Fibroblast of lung (primary cell): ENCODE measurements around the gene DYNC2I2. TPM values are rescaled to one million over a fixed set of nuclear protein-coding genes. Genes with fewer than 3 reads are reported as not detected.

Experiments used
- DNase-seq, 2 donors: peaks; one replicate each; pipeline versions ENCODE4 v3.0.0 to v3.0.0-alpha.2; 2010; ENCODE audit warnings: low read depth in 2 of 2
- H2AFZ ChIP-seq: 2 replicates; pipeline ENCODE4 v1.5.1; 2012; ENCODE audit warnings: low read length, control low read depth, inconsistent platforms
- H3K27ac ChIP-seq: 2 replicates; pipeline ENCODE4 v1.5.1; 2011; ENCODE audit warnings: low read length, control low read depth; ENCODE audit not compliant: insufficient read depth
- H3K27me3 ChIP-seq: 2 replicates; pipeline ENCODE4 v1.5.1; 2011; ENCODE audit warnings: mild to moderate bottlenecking, low read length; ENCODE audit not compliant: control insufficient read depth, insufficient read depth
- H3K36me3 ChIP-seq: 2 replicates; pipeline ENCODE4 v1.5.1; 2011; ENCODE audit warnings: low read length; ENCODE audit not compliant: control insufficient read depth, insufficient read depth
- H3K4me1 ChIP-seq: 2 replicates; pipeline ENCODE4 v1.5.1; 2011; ENCODE audit warnings: low read length; ENCODE audit not compliant: control insufficient read depth, insufficient read depth; ENCODE audit errors: extremely low read depth
- H3K4me2 ChIP-seq: 2 replicates; pipeline ENCODE4 v1.5.1; 2011; ENCODE audit warnings: low read length, control low read depth; ENCODE audit not compliant: insufficient read depth; ENCODE audit errors: extremely low read depth
- H3K4me3 ChIP-seq, 4 experiments: fragments of 200-600 bp in 1 of 4; sonication (generic) in 1 of 4; replicated peaks in 1 of 4; 2 replicates each; pipeline ENCODE4 v1.5.1; 2011 to 2016; ENCODE audit warnings: low read length in 4 of 4, low read depth in 3 of 4, mild to moderate bottlenecking in 3 of 4, control low read depth in 2 of 4, inconsistent platforms in 1 of 4, mixed read lengths in 1 of 4; ENCODE audit not compliant: insufficient read depth in 1 of 4; ENCODE audit errors: control extremely low read depth in 1 of 4
- H3K79me2 ChIP-seq: 2 replicates; pipeline ENCODE4 v1.5.1; 2012; ENCODE audit warnings: mild to moderate bottlenecking, low read length, inconsistent platforms; ENCODE audit not compliant: control insufficient read depth, insufficient read depth
- H3K9ac ChIP-seq: 2 replicates; pipeline ENCODE4 v1.5.1; 2011; ENCODE audit warnings: mild to moderate bottlenecking, low read length, control low read depth; ENCODE audit not compliant: insufficient read depth
- H3K9me3 ChIP-seq: 2 replicates; pipeline ENCODE4 v1.5.1; 2012; ENCODE audit warnings: low read depth, low read length; ENCODE audit not compliant: control insufficient read depth, insufficient read depth
- H4K20me1 ChIP-seq: 2 replicates; pipeline ENCODE4 v1.5.1; 2011; ENCODE audit warnings: low read length; ENCODE audit not compliant: control insufficient read depth, insufficient read depth; ENCODE audit errors: extremely low read depth
- CTCF ChIP-seq, 2 donors: IDR thresholded peaks in 1 of 2; conservative IDR thresholded peaks in 1 of 2; 1 replicate in 1 of 2; 2 replicates in 1 of 2; pipeline ENCODE4 v1.5.1; 2011 to 2012; ENCODE audit warnings: low read length in 2 of 2, control low read depth in 1 of 2, inconsistent platforms in 1 of 2, low read depth in 1 of 2, mild to moderate bottlenecking in 1 of 2
- EZH2 ChIP-seq: IDR thresholded peaks from 2 replicates; pipeline ENCODE4 v1.5.1; 2012; ENCODE audit warnings: low read length, control low read depth, mild to moderate bottlenecking; ENCODE audit errors: missing control alignments
- polyA plus RNA-seq, 2 donors: library from polyadenylated mRNA; depleted of rRNA in 1 of 2; stranded (reverse) in 1 of 2; unstranded in 1 of 2; fragments of >200 nt; gene quantifications; 2 replicates each; pipeline ENCODE4 v1.2.1, GENCODE V29; 2011 to 2012; ENCODE audit warnings: missing spikeins in 1 of 2
- total RNA-seq: library from RNA; depleted of rRNA; stranded (reverse); fragments of >200 nt; gene quantifications from 2 replicates; pipeline ENCODE4 v1.2.1, GENCODE V29; 2014

Gene DYNC2I2
- total and polyA plus RNA-seq, 2 donors (not counting 1 experiment from before 2014, with no cell fraction given) = 13.2 to 41.5 TPM

GRCh38 chr9:128657796-128658195 is 1.1 kb upstream of the DYNC2I2 start:
- Histone ChIP-seq H3K4me1 (no peaks in the 10 kb centered on the region), H3K4me2 (no peak overlapping the region), H3K9me3 (no peaks in the 10 kb centered on the region), H3K4me3 (no peak overlapping the region), H2AFZ (no peak overlapping the region), H3K79me2 (peaks cover 2% of the 10 kb centered on the region), H3K36me3 (no peaks in the 10 kb centered on the region), H4K20me1 (no peaks in the 10 kb centered on the region), H3K27me3 (no peaks in the 10 kb centered on the region), H3K9ac (no peak overlapping the region), H3K27ac (no peak overlapping the region)
- no peak for DNase-seq
- TF ChIP-seq CTCF (conservative IDR thresholded peaks at IDR 0.05 in 1 of 2, IDR thresholded peaks at IDR 0.05 in 1 of 2; ENCODE audit: low read depth in 1 of 2, low read length in 2 of 2) (no peak), EZH2 (no peak)

- Histone ChIP-seq H2AFZ (no peak overlapping the region), H3K9ac (no peak overlapping the region), H3K4me2 (no peak overlapping the region), H3K4me1 (no peaks in the 10 kb centered on the region), H3K27ac (peak overlapping the region; percentile 100), H3K27me3 (no peaks in the 10 kb centered on the region), H3K36me3 (no peaks in the 10 kb centered on the region), H4K20me1 (no peaks in the 10 kb centered on the region), H3K4me3 (no peak overlapping the region), H3K9me3 (no peaks in the 10 kb centered on the region), H3K79me2 (peaks cover 2% of the 10 kb centered on the region)
- no peak for DNase-seq
- no peak for TF ChIP-seq CTCF (conservative IDR thresholded peaks at IDR 0.05 in 1 of 2, IDR thresholded peaks at IDR 0.05 in 1 of 2; ENCODE audit: low read depth in 1 of 2, low read length in 2 of 2)
- no peak for TF ChIP-seq EZH2
Measured at GRCh38 chr9:128657344-128657704, 677 bp upstream of the DYNC2I2 start.

- Histone ChIP-seq H3K9me3 (no peaks in the 10 kb centered on the region), H3K4me1 (no peaks in the 10 kb centered on the region), H3K36me3 (no peaks in the 10 kb centered on the region), H3K79me2 (peaks cover 2% of the 10 kb centered on the region), H2AFZ (no peak overlapping the region), H3K27me3 (no peaks in the 10 kb centered on the region), H3K4me2 (no peak overlapping the region), H4K20me1 (no peaks in the 10 kb centered on the region), H3K9ac (no peak overlapping the region), H3K27ac (no peak overlapping the region), H3K4me3 (no peak overlapping the region)
- DNase-seq = no peak
- TF ChIP-seq CTCF (conservative IDR thresholded peaks at IDR 0.05 in 1 of 2, IDR thresholded peaks at IDR 0.05 in 1 of 2; ENCODE audit: low read depth in 1 of 2, low read length in 2 of 2) (no peak), EZH2 (no peak)
Measured at GRCh38 chr9:128654481-128654880, 2.2 kb downstream of the DYNC2I2 start.
